Activated CD4-positive, alpha-beta memory T cell treated with anti-CD3 and anti-CD28 coated beads for 36 hours (primary cell): ENCODE results near the gene CNNM4. TPM values are rescaled to one million over a fixed set of nuclear protein-coding genes. Genes with fewer than 3 reads are reported as not detected.

Experiments used
- CTCF ChIA-PET: fragments of 350-600 bp; sonication (Branson Sonifier 250); formaldehyde crosslinking; loops from one replicate; lab custom pipeline; 2021; ENCODE audit warnings: antibody characterized with exemption, inconsistent platforms; lab: Charles Lee
- POLR2A ChIA-PET: fragments of 350-600 bp; sonication (Branson Sonifier 250); formaldehyde crosslinking; loops from one replicate; lab custom pipeline; 2021; ENCODE audit warnings: antibody characterized with exemption; lab: Charles Lee
- DNase-seq: peaks from one replicate; pipeline ENCODE4 v3.0.0-alpha.2; 2020
- H3K27ac Mint-ChIP-seq: one replicate; pipeline ENCODE4 v1.8.0; 2021; ENCODE audit warnings: mixed read lengths
- H3K27me3 Mint-ChIP-seq: one replicate; pipeline ENCODE4 v1.8.0; 2021; ENCODE audit warnings: mixed read lengths
- H3K36me3 Mint-ChIP-seq: one replicate; pipeline ENCODE4 v1.8.0; 2021; ENCODE audit warnings: mixed read lengths
- H3K4me1 Mint-ChIP-seq: one replicate; pipeline ENCODE4 v1.8.0; 2021; ENCODE audit warnings: low read depth, mixed read lengths
- H3K4me3 Mint-ChIP-seq: one replicate; pipeline ENCODE4 v1.8.0; 2021; ENCODE audit warnings: mild to moderate bottlenecking, mixed read lengths
- H3K9me3 Mint-ChIP-seq: one replicate; pipeline ENCODE4 v1.8.0; 2021; ENCODE audit warnings: mixed read lengths
- intact Hi-C: fragments of 100-400 bp; cut with micrococcal nuclease; formaldehyde crosslinking; loops from one replicate; pipeline ENCODE4 v1.15.1; 2023
- total RNA-seq, 2 experiments: library from RNA; stranded (reverse); gene quantifications; one replicate each; pipeline ENCODE4 v1.2.3, GENCODE V29; 2021

CNNM4 gene
- total RNA-seq, 2 experiments from 2014 or later = 7.5 to 8.2 TPM

DNA sequence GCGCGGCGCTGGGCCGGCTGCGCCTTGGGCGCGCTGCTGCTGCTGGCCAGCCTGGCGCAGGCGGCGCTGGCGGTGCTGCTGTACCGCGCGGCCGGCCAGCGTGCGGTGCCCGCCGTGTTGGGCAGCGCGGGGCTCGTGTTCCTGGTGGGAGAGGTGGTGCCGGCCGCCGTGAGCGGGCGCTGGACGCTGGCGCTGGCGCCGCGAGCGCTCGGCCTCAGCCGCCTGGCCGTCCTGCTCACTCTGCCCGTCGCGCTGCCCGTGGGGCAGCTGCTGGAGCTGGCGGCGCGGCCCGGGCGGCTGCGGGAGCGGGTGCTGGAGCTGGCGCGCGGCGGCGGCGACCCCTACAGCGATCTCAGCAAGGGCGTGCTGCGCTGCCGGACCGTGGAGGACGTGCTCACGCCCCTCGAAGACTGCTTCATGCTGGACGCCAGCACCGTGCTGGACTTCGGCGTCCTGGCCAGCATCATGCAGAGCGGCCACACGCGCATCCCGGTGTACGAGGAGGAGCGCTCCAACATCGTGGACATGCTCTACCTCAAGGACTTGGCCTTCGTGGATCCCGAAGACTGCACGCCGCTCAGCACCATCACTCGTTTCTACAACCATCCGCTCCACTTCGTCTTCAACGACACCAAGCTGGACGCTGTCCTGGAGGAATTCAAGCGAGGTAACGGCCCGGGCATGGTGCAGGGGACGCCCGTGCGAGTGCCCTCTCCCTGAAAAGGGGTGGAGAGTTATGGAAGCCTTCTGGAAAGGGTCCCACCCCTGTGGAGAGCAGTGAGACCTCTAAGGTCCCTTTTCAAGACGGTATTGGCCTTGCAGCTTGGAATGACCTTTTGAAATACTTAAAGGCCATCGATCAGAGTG, 56.4 kb downstream of the CNNM4 start:
- Mint-ChIP-seq H3K27ac (no peak overlapping the region), H3K4me3 (peak overlapping the region; percentile 79), H3K36me3 (peaks cover 4% of the 10 kb centered on the region), H3K9me3 (no peaks in the 10 kb centered on the region), H3K4me1 (peaks cover 64% of the 10 kb centered on the region), H3K27me3 (no peaks in the 10 kb centered on the region)
- intact Hi-C loops = loop anchor here (1.0 to 5.0 kb wide), 5 partner anchors 11 to 295 kb away; partner anchors contain the start of genes ANKRD36, ANKRD39 and CNNM4
- ChIA-PET CTCF (interaction anchor here (0.8 to 2.3 kb wide), 18 partner anchors 11 to 295 kb away, joined by 3 to 14 read pairs (median 4); partner anchors contain the start of genes ANKRD36, ANKRD39 and CNNM4), POLR2A (interaction anchor here (0.9 to 3.6 kb wide), 8 partner anchors 15 to 273 kb away, joined by 3 to 17 read pairs (median 4); partner anchors contain the start of genes ANKRD39 and CNNM4)
- DNase-seq = no peak

DNA sequence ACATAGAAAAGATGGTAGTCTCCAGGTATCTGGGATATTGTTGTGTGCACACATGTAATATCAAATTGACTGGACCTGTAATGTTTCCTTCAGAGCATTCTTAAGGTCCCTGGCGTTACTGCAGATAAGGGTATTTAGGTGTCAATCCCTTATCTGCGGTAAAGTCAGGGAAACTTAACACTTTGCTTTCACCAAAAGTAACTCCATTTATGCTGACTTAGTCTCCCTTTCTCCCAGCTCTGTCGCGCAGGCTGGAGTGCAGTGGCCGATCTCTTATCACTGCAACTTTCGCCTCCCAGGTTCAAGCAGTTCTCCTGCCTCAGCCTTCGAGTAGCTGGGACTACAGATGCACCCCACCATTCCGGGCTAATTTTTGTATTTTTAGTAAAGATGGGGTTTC, 57.2 kb downstream of the CNNM4 start:
- intact Hi-C loops = loop anchor here (5.0 kb wide), 4 partner anchors 39 to 294 kb away; partner anchors contain the start of genes ANKRD36, ANKRD39 and CNNM4
- no peaks in the 10 kb centered on the region for H3K9me3 Mint-ChIP-seq
- H3K27me3 Mint-ChIP-seq = no peaks in the 10 kb centered on the region
- peak overlapping the region; percentile 49 for H3K27ac Mint-ChIP-seq
- no peak for DNase-seq
- ChIA-PET CTCF (interaction anchor here (1.8 kb wide), 1 partner anchor 40 kb away, joined by 10 read pairs; the partner anchor contains the start of gene ANKRD39), POLR2A (interaction anchor here (2.0 to 3.6 kb wide), 2 partner anchors 16 to 40 kb away, joined by 6 to 17 read pairs; partner anchors contain the start of gene ANKRD39)
- H3K36me3 Mint-ChIP-seq = peaks cover 4% of the 10 kb centered on the region
- peaks cover 57% of the 10 kb centered on the region for H3K4me1 Mint-ChIP-seq
- H3K4me3 Mint-ChIP-seq = peak overlapping the region; percentile 79

DNA sequence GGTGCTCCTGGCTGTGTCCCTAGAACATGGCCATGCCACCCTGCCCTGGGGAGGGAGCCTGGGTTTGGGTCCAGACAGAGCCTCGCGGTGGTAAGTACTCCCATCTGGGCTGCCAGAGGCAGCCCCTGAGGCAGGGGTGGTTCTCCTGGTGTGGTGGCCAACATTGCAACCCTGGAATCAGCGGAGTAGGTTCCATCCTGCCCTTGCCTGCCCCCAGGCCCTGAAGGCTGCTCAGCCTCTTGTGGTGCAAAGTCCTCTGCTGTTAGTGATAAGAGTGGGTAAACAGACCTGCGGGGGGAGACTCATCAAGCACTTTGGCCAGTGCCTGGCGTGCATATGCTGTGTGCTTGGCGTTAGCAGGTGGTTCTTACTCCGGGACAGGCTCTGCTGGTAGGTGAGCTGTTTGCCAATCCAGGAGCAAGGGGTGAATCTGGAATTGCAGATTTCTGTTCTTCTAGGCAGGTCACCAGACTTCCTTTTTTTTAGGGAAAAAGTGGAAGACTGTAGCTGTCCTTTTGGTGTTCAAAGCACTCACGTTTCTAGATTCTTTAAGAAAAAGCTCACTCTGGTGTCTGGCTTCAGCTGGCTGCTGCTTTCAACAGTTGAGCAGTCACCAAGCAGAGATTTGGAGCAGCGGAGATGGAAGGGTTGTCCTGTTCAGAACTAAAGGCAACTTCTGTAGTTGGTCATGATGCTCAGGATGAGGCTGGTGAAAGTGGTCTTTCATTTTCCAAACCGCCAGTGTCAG, 58.6 kb downstream of the CNNM4 start:
- Mint-ChIP-seq H3K4me1 (peaks cover 56% of the 10 kb centered on the region), H3K9me3 (no peaks in the 10 kb centered on the region), H3K27me3 (no peaks in the 10 kb centered on the region), H3K27ac (no peak overlapping the region), H3K4me3 (no peak overlapping the region), H3K36me3 (peaks cover 4% of the 10 kb centered on the region)
- CTCF ChIA-PET = interaction anchor here (0.8 to 1.2 kb wide), 3 partner anchors 18 to 293 kb away, joined by 3 to 4 read pairs (median 3); partner anchors contain the start of genes ANKRD36 and ANKRD39
- DNase-seq = no peak
- POLR2A ChIA-PET = interaction anchor here (0.6 to 1.0 kb wide), 2 partner anchors 14 to 27 kb away, joined by 4 to 5 read pairs; no protein-coding TSS in a partner anchor
- intact Hi-C loops = loop anchor here (5.0 kb wide), 4 partner anchors 38 to 293 kb away; partner anchors contain the start of genes ANKRD36, ANKRD39 and CNNM4

DNA sequence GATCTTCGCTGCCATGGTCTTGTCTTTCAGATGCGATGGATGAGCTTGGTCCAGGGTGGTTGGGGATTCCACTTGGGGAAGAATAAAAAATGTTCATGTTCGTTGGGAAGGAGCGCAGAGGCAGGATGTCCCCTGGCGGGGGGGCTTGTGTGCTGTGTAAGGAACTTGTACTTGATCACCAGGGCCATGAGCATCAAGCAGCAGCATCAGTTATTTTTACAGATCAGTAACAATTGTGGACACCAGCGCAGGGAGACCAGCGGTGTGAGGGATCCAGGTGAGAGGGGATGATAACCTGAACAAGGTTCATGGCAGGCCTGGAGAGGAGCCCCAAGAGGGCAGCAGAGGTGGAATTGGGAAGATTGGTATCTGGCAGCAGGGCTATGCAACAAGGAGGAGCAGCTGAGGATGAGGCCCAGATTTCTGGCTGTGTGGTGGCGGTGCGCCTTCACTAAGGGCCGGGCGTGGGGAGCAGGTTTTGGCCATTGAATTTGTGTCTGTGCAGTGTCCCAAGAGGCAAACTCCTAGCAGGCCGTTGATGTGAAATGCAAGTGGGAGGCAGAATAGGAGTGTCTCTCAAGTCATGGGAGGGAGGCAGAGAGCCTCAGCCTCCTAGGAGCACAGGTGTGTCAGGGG, 59.3 kb downstream of the CNNM4 start:
- POLR2A ChIA-PET = interaction anchor here (0.6 kb wide), 1 partner anchor 28 kb away, joined by 5 read pairs; no protein-coding TSS in a partner anchor
- H3K9me3 Mint-ChIP-seq = no peaks in the 10 kb centered on the region
- H3K27ac Mint-ChIP-seq = no peak overlapping the region
- H3K36me3 Mint-ChIP-seq = peaks cover 4% of the 10 kb centered on the region
- no peak overlapping the region for H3K4me3 Mint-ChIP-seq
- intact Hi-C loops = loop anchor here (5.0 kb wide), 4 partner anchors 37 to 292 kb away; partner anchors contain the start of genes ANKRD36, ANKRD39 and CNNM4
- no peaks in the 10 kb centered on the region for H3K27me3 Mint-ChIP-seq
- H3K4me1 Mint-ChIP-seq = peaks cover 54% of the 10 kb centered on the region
- CTCF ChIA-PET = interaction anchor here (0.6 to 1.2 kb wide), 4 partner anchors 11 to 293 kb away, joined by 3 to 4 read pairs (median 3); partner anchors contain the start of genes ANKRD36 and ANKRD39
- DNase-seq = no peak

DNA sequence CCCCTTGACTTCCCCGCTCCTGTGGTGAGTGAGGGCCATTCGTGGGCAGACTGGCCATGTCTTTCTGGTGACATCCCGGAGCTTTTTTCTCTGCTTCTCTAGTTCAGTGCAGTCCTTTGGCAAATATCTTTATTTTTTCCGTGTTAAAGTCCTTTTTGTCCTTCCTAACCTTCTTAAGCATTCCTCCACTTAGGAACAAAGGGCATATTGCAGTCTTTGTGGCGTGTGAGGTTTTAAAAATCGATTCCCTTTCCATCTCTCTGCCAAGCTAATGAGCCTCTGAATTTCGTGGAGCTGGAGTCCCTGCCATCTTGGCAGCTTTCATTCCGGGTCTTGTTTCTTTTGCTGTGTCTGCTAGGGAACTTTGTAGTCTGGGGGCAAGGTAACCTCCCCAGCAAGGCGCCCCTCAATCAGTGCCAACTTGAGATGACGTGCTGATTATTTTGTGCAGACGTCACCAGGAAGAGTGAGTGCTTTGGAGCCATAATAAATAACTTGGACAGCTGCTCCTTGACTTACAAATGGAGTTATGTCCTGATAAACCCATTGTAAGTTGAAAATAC, 60.5 kb downstream of the CNNM4 start:
- Mint-ChIP-seq H3K27ac (no peak overlapping the region), H3K4me3 (no peak overlapping the region), H3K4me1 (peaks cover 48% of the 10 kb centered on the region), H3K9me3 (no peaks in the 10 kb centered on the region), H3K36me3 (peaks cover 11% of the 10 kb centered on the region), H3K27me3 (no peaks in the 10 kb centered on the region)
- ChIA-PET CTCF (interaction anchor here (0.9 kb wide), 1 partner anchor 142 kb away, joined by 3 read pairs; no protein-coding TSS in a partner anchor), POLR2A (interaction anchor here (0.6 kb wide), 1 partner anchor 14 kb away, joined by 5 read pairs; no protein-coding TSS in a partner anchor)
- intact Hi-C loops = no loop called here
- DNase-seq = no peak

DNA sequence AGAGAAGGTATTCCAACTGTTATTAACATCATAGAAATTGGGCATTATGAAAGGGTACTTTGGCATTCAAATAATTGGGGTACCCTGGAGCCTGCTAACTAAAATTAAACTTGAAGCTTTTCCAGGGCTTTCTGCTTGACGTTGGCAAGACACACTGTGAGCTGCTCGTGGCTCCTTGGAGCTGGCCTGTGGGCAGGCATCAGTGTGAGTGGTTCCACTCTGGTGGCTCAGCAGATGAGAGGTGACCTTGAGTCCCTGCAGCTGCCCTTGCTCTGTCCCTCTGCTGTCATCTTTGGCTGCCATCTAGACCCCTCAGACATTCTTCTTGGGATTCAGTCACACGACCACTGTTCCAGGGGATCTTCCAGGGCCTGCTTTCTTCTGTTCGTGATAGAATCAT, 62.1 kb downstream of the CNNM4 start:
- H3K36me3 Mint-ChIP-seq = peaks cover 11% of the 10 kb centered on the region
- CTCF ChIA-PET = interaction anchor here (1.1 kb wide), 1 partner anchor 21 kb away, joined by 3 read pairs; no protein-coding TSS in a partner anchor
- no peak overlapping the region for H3K4me3 Mint-ChIP-seq
- no peak overlapping the region for H3K27ac Mint-ChIP-seq
- intact Hi-C loops = no loop called here
- H3K27me3 Mint-ChIP-seq = no peaks in the 10 kb centered on the region
- DNase-seq = no peak
- peaks cover 40% of the 10 kb centered on the region for H3K4me1 Mint-ChIP-seq
- H3K9me3 Mint-ChIP-seq = no peaks in the 10 kb centered on the region
- POLR2A ChIA-PET = no interaction called here

DNA sequence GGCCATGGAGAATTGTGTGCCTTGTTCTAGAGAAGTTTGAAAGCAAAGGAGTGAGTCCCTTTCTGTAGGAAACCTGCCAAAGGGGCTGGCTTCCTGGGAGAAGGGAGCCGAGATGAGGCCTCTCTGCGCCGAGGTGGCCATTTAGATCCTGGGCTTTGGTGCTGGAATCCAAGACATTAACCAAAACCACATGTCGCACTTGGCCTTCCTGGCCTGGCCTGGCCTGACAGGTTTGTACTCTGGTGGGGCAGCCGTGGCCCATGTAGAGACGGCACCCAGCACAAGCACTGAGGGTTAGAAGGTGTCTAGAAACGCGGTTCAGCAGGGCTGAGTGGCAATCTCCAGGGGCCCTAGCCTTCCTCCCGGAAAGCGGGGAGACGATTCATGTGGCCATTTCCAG, 62.5 kb downstream of the CNNM4 start:
- no peak for DNase-seq
- Mint-ChIP-seq H3K4me1 (peaks cover 36% of the 10 kb centered on the region), H3K4me3 (no peak overlapping the region), H3K36me3 (peaks cover 13% of the 10 kb centered on the region), H3K27ac (no peak overlapping the region), H3K27me3 (no peaks in the 10 kb centered on the region), H3K9me3 (no peaks in the 10 kb centered on the region)
- ChIA-PET POLR2A (no interaction called here), CTCF (interaction anchor here (1.1 kb wide), 1 partner anchor 21 kb away, joined by 3 read pairs; no protein-coding TSS in a partner anchor)
- intact Hi-C loops = no loop called here

DNA sequence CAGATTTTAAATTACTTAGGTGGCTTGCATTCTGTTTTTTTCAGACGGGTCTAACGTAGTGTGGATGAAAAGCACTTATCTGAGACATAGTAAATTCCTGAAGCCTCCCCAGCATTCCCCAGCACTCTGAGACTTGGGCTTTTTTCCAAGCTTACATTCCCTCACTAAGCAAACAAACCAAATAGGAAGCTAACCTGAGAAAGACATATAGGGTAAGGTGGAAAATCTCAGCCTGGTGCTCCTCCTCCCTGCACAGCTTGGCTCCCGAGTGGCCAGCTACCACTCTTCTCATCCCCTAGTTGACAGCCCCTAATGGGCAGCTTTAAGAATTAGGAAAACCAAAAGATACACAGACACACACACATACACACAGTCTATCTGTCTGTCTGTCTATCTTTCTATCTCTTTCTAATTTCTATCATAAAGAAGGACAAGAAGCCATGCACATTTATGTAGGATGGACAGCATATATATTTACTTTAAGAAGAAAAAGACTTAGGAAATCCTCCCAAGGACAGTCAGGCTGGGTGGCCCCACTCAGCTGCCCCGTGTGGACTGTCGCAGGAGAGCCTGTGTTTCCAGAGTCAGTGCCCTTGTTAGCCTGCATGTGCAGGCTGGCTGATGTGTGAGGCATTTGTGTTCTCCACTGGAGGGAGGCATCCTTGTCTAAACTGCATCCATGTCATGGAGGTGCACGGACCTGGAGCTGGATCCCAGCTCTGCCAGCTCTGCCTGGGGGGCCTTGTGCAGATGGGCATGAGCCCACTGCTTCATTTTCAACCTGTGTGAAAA, 63.6 kb downstream of the CNNM4 start:
- Mint-ChIP-seq H3K4me1 (peaks cover 25% of the 10 kb centered on the region), H3K36me3 (peaks cover 17% of the 10 kb centered on the region), H3K4me3 (no peak overlapping the region), H3K27ac (peak overlapping the region; percentile 19), H3K9me3 (no peaks in the 10 kb centered on the region), H3K27me3 (no peaks in the 10 kb centered on the region)
- intact Hi-C loops = no loop called here
- ChIA-PET CTCF (interaction anchor here (1.3 kb wide), 1 partner anchor 127 kb away, joined by 3 read pairs; no protein-coding TSS in a partner anchor), POLR2A (no interaction called here)
- DNase-seq = no peak

DNA sequence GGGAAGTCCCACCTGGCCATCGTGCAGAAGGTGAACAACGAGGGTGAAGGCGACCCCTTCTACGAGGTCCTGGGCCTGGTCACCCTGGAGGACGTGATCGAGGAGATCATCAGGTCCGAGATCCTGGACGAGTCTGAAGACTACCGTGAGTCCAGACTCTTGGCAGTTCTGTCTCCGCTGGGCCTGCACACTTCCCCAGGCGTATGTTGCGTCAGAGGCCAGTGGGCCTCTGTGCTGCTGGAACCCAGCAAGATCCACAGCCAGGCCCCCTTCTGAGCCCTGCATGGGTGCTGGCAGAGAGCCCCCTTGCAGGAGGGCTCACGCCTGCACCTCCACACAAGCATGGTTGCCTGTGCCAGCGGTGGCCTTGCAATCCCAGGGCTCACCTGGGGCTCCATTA, 64.4 kb downstream of the CNNM4 start:
- no peak overlapping the region for H3K27ac Mint-ChIP-seq
- no peaks in the 10 kb centered on the region for H3K9me3 Mint-ChIP-seq
- ChIA-PET CTCF (interaction anchor here (1.3 kb wide), 1 partner anchor 126 kb away, joined by 3 read pairs; no protein-coding TSS in a partner anchor), POLR2A (no interaction called here)
- intact Hi-C loops = no loop called here
- H3K4me1 Mint-ChIP-seq = peaks cover 17% of the 10 kb centered on the region
- H3K4me3 Mint-ChIP-seq = no peak overlapping the region
- no peaks in the 10 kb centered on the region for H3K27me3 Mint-ChIP-seq
- no peak for DNase-seq
- peaks cover 21% of the 10 kb centered on the region for H3K36me3 Mint-ChIP-seq

DNA sequence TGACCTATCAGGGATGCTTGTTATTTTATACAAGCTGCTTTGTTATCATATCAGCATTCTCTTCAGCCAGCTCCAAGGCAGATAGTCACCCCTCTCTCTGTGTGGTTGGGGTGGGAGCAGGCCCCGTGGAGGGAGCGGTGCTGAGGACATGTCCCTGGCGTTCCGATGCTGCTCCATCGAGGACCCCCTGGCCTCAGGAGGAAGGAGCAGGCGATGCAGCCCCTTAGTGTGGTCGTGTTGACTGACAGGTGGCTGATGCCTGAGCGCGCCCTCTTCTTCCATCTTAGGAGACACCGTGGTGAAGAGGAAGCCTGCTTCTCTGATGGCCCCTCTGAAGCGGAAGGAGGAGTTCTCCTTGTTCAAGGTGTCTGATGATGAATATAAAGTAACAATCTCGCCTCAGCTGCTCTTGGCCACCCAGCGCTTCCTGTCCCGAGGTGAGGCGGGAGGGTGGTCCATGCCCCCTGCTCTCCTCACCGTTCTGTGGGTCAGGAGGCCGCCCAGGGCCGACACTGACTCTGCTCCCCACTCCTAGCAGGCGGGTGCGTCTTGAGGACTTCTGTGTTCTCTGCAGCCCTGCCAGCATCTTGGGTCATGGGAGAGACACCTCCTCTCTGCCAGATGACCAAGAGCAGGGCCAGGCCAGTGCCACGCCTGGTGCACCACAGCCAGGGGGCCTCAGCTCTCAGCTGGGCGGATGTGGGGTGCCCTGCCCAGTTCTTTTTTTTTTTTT, 66.0 kb downstream of the CNNM4 start:
- peaks cover under 1% of the 10 kb centered on the region for H3K4me1 Mint-ChIP-seq
- CTCF ChIA-PET = no interaction called here
- no peaks in the 10 kb centered on the region for H3K9me3 Mint-ChIP-seq
- no peak overlapping the region for H3K4me3 Mint-ChIP-seq
- POLR2A ChIA-PET = no interaction called here
- no peak overlapping the region for H3K27ac Mint-ChIP-seq
- H3K36me3 Mint-ChIP-seq = peaks cover 31% of the 10 kb centered on the region
- intact Hi-C loops = no loop called here
- no peaks in the 10 kb centered on the region for H3K27me3 Mint-ChIP-seq
- DNase-seq = no peak
